ENCODE measurements around the gene RBM6. TPM values are rescaled to one million over a fixed set of nuclear protein-coding genes. Genes with fewer than 3 reads are reported as not detected.
A peak's percentile ranks its signal among the peaks of the same experiment; 100 is the strongest.

RBM6 gene
- total RNA-seq, 4 donors from 2014 or later, result 113 to 148 (median 129) TPM

DNA sequence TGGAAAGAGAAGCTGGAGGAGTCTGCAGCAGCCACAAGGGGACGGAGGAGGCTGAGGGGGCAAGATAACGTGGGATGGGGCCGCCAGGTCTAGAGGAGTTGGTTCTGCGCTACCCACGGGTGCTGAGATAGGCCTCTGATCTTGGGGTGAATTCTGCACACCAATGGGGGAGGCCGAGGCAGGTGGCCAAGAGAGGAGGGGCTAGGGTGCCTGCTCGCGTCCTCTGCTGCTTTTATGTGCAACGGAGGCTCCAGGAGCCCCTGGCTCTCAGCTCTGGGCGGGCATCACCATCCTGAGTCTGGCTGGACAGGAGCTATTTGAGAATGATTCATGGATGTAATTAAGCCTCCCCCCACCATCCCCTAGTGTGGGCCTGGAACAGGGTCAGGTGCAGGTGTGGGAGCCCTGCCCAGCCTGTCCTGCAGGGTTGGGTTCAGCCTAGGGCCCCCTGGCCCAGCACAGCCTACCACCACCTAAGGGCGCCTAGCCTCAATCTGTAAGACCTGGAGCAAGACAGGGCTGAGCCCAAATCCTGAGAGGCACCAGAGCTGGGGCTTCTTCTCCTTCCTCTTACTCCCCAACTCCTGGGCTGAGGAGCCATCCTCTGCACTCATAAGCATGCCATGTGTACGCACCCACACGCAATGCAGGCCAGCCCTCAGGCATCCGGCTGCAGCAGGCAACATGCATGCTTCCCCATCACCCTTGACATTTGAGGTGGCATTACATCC lies 182.9 kb downstream of the RBM6 start:
- WGBS, 2 donors, result 82 to 89% methylated on average over 13 of the region's 14 CpGs
- Histone ChIP-seq H3K27me3 (no peaks in the 10 kb centered on the region), H3K4me3 (replicated peaks in 1 of 3) (no peak overlapping the region), H3K27ac (no peak overlapping the region), H3K9me3 (no peaks in the 10 kb centered on the region), H3K4me1 (peaks cover 27 to 48% of the 10 kb centered on the region in 2 donors), H3K36me3 (peaks cover 24 to 25% of the 10 kb centered on the region in 2 donors)
- no peak for DNase-seq
- no peak for TF ChIP-seq POLR2A (IDR thresholded peaks at IDR 0.05)
- TF ChIP-seq, protein P1, sequence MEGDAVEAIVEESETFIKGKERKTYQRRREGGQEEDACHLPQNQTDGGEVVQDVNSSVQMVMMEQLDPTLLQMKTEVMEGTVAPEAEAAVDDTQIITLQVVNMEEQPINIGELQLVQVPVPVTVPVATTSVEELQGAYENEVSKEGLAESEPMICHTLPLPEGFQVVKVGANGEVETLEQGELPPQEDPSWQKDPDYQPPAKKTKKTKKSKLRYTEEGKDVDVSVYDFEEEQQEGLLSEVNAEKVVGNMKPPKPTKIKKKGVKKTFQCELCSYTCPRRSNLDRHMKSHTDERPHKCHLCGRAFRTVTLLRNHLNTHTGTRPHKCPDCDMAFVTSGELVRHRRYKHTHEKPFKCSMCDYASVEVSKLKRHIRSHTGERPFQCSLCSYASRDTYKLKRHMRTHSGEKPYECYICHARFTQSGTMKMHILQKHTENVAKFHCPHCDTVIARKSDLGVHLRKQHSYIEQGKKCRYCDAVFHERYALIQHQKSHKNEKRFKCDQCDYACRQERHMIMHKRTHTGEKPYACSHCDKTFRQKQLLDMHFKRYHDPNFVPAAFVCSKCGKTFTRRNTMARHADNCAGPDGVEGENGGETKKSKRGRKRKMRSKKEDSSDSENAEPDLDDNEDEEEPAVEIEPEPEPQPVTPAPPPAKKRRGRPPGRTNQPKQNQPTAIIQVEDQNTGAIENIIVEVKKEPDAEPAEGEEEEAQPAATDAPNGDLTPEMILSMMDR (IDR thresholded peaks at IDR 0.05), result no peak
- intact Hi-C loops (cut with DNase I), result loop anchor here (2.0 kb wide), 1 partner anchor 66 kb away; no protein-coding TSS in a partner anchor

DNA sequence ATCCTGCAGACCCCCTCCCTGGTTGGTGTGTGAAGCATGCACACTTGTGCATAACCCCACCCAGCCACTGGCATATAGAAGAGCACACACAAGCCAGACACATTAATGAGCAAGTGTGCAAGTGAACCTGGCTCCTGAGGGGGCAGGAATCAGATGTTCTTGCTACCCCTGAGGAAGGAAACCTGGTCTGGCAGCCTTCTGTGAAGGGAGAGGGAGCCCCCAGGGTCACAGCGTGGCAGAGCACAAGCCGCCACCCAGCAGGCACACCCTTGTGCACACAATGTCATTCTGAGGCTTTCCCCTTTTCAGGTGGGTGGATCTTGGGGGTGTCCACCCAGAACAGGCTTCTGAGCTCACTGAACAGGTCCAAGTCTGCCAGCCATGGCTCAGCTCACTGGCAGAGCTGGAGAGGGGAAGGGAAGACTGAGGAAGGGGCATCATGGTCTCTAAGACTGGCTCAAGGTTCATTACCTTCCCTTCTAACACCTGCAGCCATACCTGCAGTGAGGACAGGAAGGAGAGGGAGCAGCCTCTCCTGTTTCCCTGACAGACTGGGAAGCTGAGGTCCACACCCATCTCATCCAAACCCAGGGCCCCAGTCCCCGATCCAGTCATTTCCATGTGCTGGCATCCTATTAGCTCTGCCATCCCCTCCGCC lies 183.6 kb downstream of the RBM6 start:
- Histone ChIP-seq H3K4me3 (replicated peaks in 1 of 3) (no peak overlapping the region), H3K4me1 (peaks cover 27 to 53% of the 10 kb centered on the region in 2 donors), H3K27me3 (no peaks in the 10 kb centered on the region), H3K27ac (peak overlapping the region in 1 of 3 donors; percentile 12), H3K36me3 (peaks cover 17 to 18% of the 10 kb centered on the region in 2 donors), H3K9me3 (no peaks in the 10 kb centered on the region)
- WGBS, 2 donors, result 57 to 65% methylated on average over 4 of the region's 4 CpGs
- TF ChIP-seq, protein P1 (IDR thresholded peaks at IDR 0.05), result no peak
- no peak for TF ChIP-seq POLR2A (IDR thresholded peaks at IDR 0.05)
- intact Hi-C loops (cut with DNase I), result loop anchor here (2.0 kb wide), 1 partner anchor 65 kb away; no protein-coding TSS in a partner anchor
- DNase-seq, result peak; percentile 51 to 52

DNA sequence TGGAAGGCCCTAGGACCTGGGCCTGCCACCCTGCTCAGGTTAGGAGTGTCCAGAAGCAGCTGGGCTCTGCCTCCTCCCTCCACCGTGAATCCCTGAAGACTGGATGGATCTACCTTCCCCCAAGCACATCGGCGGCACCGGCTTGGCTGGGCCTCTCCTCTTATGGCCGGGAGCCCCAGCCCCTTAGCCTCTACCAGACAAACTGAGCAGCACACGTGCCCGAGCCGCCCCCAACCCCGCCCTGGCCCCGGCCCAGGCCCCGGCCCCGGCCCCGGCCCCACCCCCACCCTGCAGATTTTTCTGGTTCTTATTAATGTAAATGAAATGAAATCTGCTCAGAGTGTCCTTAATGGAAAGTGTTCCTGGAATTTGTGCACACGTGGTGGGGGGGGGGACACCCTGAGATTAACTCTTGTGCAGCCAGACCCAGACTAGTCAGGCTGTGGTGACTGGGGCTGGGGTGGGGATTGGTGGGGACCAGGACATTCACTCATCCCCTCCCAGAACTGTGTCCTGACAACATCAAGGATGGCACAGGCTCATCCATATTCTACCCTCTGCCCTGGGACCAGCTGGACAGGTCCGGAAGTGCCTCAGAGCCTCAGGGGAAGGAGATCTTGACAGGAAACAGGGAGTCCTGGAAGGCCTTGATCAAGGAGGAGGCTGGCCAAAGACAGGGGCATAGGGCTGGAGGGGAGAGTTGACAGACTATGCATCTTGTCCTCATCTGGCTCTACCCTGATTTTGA lies 184.3 kb downstream of the RBM6 start:
- H3K4me1 ChIP-seq, result peaks cover 27 to 53% of the 10 kb centered on the region in 2 donors
- intact Hi-C loops (cut with DNase I), result no loop called here
- H3K27me3 ChIP-seq, result no peaks in the 10 kb centered on the region
- 19 to 28% methylated on average over 3 to 13 of the region's 15 CpGs for WGBS, 2 donors
- peak; percentile 48 to 55 for DNase-seq
- no peak overlapping the region for H3K4me3 ChIP-seq (replicated peaks in 1 of 3)
- peak overlapping the region in 1 of 3 donors; percentile 12 for H3K27ac ChIP-seq
- peaks cover 10 to 11% of the 10 kb centered on the region in 2 donors for H3K36me3 ChIP-seq
- no peaks in the 10 kb centered on the region for H3K9me3 ChIP-seq
- no peak for TF ChIP-seq POLR2A (IDR thresholded peaks at IDR 0.05)
- TF ChIP-seq, protein P1 (IDR thresholded peaks at IDR 0.05), result no peak

DNA sequence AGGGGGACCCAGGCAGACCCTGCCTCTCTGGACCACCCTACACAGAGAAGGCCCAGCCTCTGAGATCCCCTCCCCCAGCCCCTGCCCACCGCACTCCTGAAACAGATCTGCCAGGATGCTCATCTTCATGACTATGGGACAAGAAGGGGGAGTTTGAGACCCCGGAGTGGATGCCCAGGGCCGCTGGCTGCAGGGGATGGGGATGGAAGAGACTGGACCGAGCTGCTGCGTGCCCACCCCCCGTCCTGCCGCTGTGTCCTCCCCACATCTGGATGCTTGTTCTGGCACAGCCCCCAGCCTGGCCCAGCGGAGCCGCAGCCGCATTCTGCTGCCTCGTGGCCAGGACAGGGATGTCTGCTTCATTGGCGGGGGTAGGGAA lies 184.8 kb downstream of the RBM6 start:
- intact Hi-C loops (cut with DNase I), result no loop called here
- TF ChIP-seq, protein P1 (IDR thresholded peaks at IDR 0.05), result no peak
- no peak for TF ChIP-seq POLR2A (IDR thresholded peaks at IDR 0.05)
- no peak overlapping the region for H3K27ac ChIP-seq
- H3K9me3 ChIP-seq, result no peaks in the 10 kb centered on the region
- H3K4me3 ChIP-seq (replicated peaks in 1 of 3), result no peak overlapping the region
- peaks cover 4 to 9% of the 10 kb centered on the region in 2 donors for H3K36me3 ChIP-seq
- no peaks in the 10 kb centered on the region for H3K27me3 ChIP-seq
- DNase-seq, result no peak
- 50 to 53% methylated on average over 2 to 11 of the region's 12 CpGs for WGBS, 2 donors
- H3K4me1 ChIP-seq, result peaks cover 27 to 53% of the 10 kb centered on the region in 2 donors

Data from thyroid gland (tissue), 4 donors.